ENCODE data around the gene NAT14. TPM values are rescaled to one million over a fixed set of nuclear protein-coding genes. Genes with fewer than 3 reads are reported as not detected.

Gene NAT14
- total and polyA plus RNA-seq, 2 of the 8 experiments (the other 6 are each of a cell fraction or from before 2014, with no cell fraction given): 47.1 to 71.2 TPM

DNA sequence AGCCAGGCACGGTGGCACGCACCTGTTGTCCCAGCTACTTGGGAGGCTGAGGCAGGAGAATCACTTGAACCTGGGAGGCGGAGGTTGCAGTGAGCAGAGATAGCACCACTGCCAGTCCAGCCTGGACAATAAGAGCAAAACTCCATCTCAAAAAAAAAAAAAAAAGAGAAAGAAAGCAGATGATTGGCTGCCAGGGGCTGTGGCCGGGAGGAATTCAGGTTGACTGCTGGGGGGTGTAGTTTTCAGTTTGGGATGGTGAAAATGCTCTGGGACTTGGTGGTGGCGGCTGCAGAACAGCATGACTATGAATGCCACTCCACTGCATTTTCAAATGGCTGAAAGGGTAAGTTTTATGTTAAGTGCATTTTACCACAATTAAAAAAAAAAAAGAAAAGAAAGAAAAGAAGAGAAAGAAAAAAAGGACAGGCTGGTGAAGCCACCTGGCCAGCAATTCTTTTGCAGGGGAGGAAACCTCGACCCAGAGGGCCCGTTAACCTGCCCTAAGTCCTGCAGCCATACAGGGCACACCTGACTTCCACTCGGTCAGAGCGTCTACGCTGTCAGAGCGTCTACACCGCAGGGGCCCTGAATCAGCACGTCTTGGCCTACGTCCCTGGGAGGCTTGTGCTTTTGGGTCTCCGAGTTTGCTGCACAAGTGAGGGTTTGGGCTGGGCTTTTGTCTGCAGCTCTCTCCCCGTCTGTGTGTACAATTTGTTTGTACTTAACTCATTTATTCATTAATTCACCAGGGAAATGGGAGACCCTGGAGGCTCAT lies 27.1 kb upstream of the NAT14 start:
- H2AK5ac ChIP-seq (ENCODE audit: low read depth, low read length): no peak overlapping the region
- H4K20me1 ChIP-seq (replicated peaks in 1 of 2; ENCODE audit: control insufficient read depth in 1 of 2, insufficient read depth in 2 of 2, low read length in 2 of 2): peaks cover 2 to 8% of the 10 kb centered on the region in 2 experiments
- no peak overlapping the region for H3K4me3 ChIP-seq (ENCODE audit: extremely low read depth in 1 of 4, insufficient read depth in 2 of 4, low read depth in 3 of 4, low read length in 4 of 4)
- no peak for DNase-seq (ENCODE audit: low read depth in 1 of 2, low spot score in 2 of 2)
- no peak overlapping the region for H4K8ac ChIP-seq (ENCODE audit: extremely low read depth, insufficient read depth, low read length)
- no peak overlapping the region for H2BK15ac ChIP-seq (ENCODE audit: low read length)
- peaks cover 0 to 5% (median 0%) of the 10 kb centered on the region in 4 experiments; a peak in 2 of 8 replicates for H3K36me3 ChIP-seq (ENCODE audit: control insufficient read depth in 2 of 4, insufficient read depth in 4 of 4, low read length in 3 of 4)
- TF ChIP-seq HDAC6 (IDR thresholded peaks at IDR 0.05; ENCODE audit: low read depth, low read length) (no peak), TCF12 (IDR thresholded peaks at IDR 0.05; ENCODE audit: low read depth, low read length) (no peak), HDAC2 (IDR thresholded peaks at IDR 0.05; ENCODE audit: borderline replicate concordance in 1 of 2, low read depth in 2 of 2, low read length in 2 of 2) (no peak), BRCA1 (IDR thresholded peaks at IDR 0.05; ENCODE audit: low read depth, low read length) (no peak), FOSL1 (IDR thresholded peaks at IDR 0.05; ENCODE audit: insufficient read depth, low read depth, low read length) (no peak), GTF2F1 (IDR thresholded peaks at IDR 0.05; ENCODE audit: borderline replicate concordance, low read depth, low read length) (no peak), GABPA (IDR thresholded peaks at IDR 0.05; ENCODE audit: borderline replicate concordance, insufficient read depth, low read length) (no peak)
- H3K23me2 ChIP-seq (ENCODE audit: low read depth, low read length): no peaks in the 10 kb centered on the region; the same call in 1 of the 2 replicates
- H3K4ac ChIP-seq (replicated peaks; ENCODE audit: insufficient read length, low read depth, low read length): no peak overlapping the region
- H2AFZ ChIP-seq (ENCODE audit: low read length): no peak overlapping the region
- H3K4me2 ChIP-seq (ENCODE audit: insufficient read depth in 1 of 2, low read depth in 2 of 2, low read length in 2 of 2): no peak overlapping the region
- no peak overlapping the region for H2BK120ac ChIP-seq (replicated peaks; ENCODE audit: low read depth, low read length)
- peaks cover 0 to 8% (median 3%) of the 10 kb centered on the region in 4 experiments; a peak in 4 of 7 replicates for H3K4me1 ChIP-seq (replicated peaks in 1 of 4; ENCODE audit: control insufficient read depth in 3 of 4, insufficient read depth in 4 of 4, low read length in 3 of 4)
- H2BK12ac ChIP-seq (ENCODE audit: low read depth, low read length): no peak overlapping the region
- H3K56ac ChIP-seq (replicated peaks; ENCODE audit: insufficient read length, low read depth, low read length): no peak overlapping the region
- no peak overlapping the region for H4K5ac ChIP-seq (ENCODE audit: insufficient read length, low read depth, low read length)
- no peak overlapping the region for H3K27ac ChIP-seq (ENCODE audit: low read depth, low read length)
- peaks cover 0 to 13% of the 10 kb centered on the region in 2 experiments; a peak in 2 of 4 replicates for H3K79me2 ChIP-seq (ENCODE audit: control insufficient read depth in 1 of 2, insufficient read depth in 2 of 2, low read length in 2 of 2)
- H3K23ac ChIP-seq (ENCODE audit: insufficient read length): no peak overlapping the region
- H3K9me3 ChIP-seq (ENCODE audit: insufficient read depth in 2 of 2, low read depth in 1 of 2, low read length in 1 of 2): no peaks in the 10 kb centered on the region
- H3K9ac ChIP-seq (replicated peaks in 1 of 4; ENCODE audit: extremely low read depth in 1 of 4, low read depth in 3 of 4, low read length in 3 of 4): no peak overlapping the region
- 80% methylated on average over 15 of the region's 16 CpGs; no CpG with 5 or more reads in 1 of the 2 experiments for WGBS, 2 experiments (ENCODE audit: extremely low coverage in 1 of 2, insufficient coverage in 1 of 2, insufficient read length in 1 of 2, insufficient replicate concordance in 2 of 2, low coverage in 1 of 2, low lambda C conversion rate in 2 of 2, missing lambda C conversion rate in 1 of 2)
- FAIRE-seq: no peak
- H3K14ac ChIP-seq (ENCODE audit: insufficient read length): no peak overlapping the region
- peaks cover 13% of the 10 kb centered on the region for H3K79me1 ChIP-seq (ENCODE audit: low read depth, low read length)
- H3K18ac ChIP-seq (ENCODE audit: extremely low read depth, low read length): no peak overlapping the region
- CTCF ChIA-PET (ENCODE audit: partially characterized antibody): interaction anchor here (1.0 to 1.6 kb wide), 4 partner anchors 10 to 46 kb away, joined by 3 to 7 read pairs (median 4); no protein-coding TSS in a partner anchor
- H3K27me3 ChIP-seq (replicated peaks in 1 of 4; ENCODE audit: control insufficient read depth in 3 of 4, extremely low read depth in 1 of 4, insufficient read depth in 3 of 4, low read length in 3 of 4): no peaks in the 10 kb centered on the region
- no peak overlapping the region for H4K91ac ChIP-seq (replicated peaks; ENCODE audit: insufficient read length, low read length)
- no peak overlapping the region for H2BK20ac ChIP-seq (ENCODE audit: low read length)
- POLR2A ChIA-PET (ENCODE audit: partially characterized antibody): interaction anchor here (1.2 to 1.4 kb wide), 2 partner anchors 10 to 50 kb away, joined by 3 to 5 read pairs; partner anchors contain the start of gene UBE2S
- no peak overlapping the region for H2BK5ac ChIP-seq (ENCODE audit: low read depth, low read length)
